ENCODE measurements around the gene HDAC7.
"Not testable (repeated sequence)": the region's sequence is repeated elsewhere in the genome, so short reads cannot be mapped to it uniquely, and the experiment has no call there.

Gene HDAC7

DNA sequence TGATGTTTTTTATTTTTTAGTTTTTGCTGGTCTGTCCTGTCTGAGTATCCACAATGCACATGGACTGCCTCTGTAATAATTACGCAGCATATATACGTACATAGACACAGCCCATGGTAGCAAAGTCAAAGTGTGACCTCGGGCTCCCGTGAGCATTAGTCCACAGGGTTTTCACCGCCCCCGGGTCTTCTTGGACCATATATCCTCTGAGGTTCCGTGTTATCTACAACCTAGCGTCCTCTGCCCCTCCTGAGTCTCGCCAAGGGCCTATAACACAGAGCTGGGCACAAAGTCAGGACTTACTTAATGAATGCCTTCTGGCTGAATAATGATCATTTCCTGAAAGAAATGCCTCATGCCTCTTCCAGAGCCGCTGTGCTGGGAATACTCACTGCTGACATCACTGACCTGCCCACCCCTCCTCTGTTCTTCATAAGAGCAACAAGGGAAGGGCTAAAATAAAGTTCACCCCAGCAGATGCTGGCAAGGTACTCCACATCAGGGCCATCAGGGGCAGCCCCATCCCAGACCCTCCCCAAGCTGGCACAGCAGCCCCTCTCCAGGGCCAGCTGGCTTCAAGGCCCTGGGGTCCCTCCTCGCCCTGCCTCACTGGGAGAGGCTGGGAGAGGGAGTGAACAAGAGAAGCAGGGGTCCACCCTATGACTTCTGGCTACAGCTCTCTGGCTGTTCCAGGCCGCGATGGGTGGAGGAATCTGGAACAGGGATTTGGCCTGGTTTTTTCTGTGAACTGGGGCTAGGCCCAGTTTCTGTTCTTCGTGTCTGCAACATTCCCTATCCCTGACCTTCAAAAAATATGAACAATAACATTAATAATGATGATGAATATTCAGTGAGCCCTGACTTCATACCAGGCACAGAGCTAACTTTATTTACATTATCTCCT, 7.9 kb downstream of the HDAC7 start:
- Histone ChIP-seq H3K4me1 (ENCODE audit: control insufficient read depth, insufficient read depth, low read length) (peaks cover 28% of the 10 kb centered on the region), H3K27ac (ENCODE audit: low read length) (no peak overlapping the region), H3K4me3 (ENCODE audit: low read length) (no peak overlapping the region), H3K36me3 (ENCODE audit: control insufficient read depth, insufficient read depth, low read length) (no peaks in the 10 kb centered on the region), H3K9me3 (ENCODE audit: control insufficient read depth, insufficient read depth, low read length) (no peaks in the 10 kb centered on the region), H3K27me3 (ENCODE audit: control insufficient read depth, insufficient read depth, low read length) (no peaks in the 10 kb centered on the region)
- WGBS (ENCODE audit: insufficient coverage, insufficient read length), result no CpG with 5 or more reads among the region's 14 CpGs
- DNase-seq (ENCODE audit: low read depth, low spot score), result no peak

DNA sequence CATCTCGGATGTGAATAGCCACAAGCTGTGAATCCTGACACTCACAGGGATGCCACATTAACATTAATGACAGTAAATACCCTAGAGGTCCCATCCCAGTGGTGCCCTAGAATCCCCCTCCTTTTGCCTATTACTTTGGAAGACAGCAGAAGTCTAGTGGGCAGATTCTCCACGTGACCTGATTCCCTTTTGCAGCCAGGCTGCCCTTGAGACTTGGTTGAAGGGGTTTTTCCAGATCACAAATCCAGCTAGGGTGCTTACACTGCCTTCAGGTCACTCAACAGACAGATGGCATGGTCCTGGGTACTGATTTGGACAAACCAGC, 8.7 kb downstream of the HDAC7 start:
- WGBS (ENCODE audit: insufficient coverage, insufficient read length), result no CpG with 5 or more reads among the region's 2 CpGs
- Histone ChIP-seq H3K4me1 (ENCODE audit: control insufficient read depth, insufficient read depth, low read length) (peaks cover 26% of the 10 kb centered on the region), H3K36me3 (ENCODE audit: control insufficient read depth, insufficient read depth, low read length) (no peaks in the 10 kb centered on the region), H3K9me3 (ENCODE audit: control insufficient read depth, insufficient read depth, low read length) (no peaks in the 10 kb centered on the region), H3K27ac (ENCODE audit: low read length) (no peak overlapping the region), H3K4me3 (ENCODE audit: low read length) (no peak overlapping the region), H3K27me3 (ENCODE audit: control insufficient read depth, insufficient read depth, low read length) (no peaks in the 10 kb centered on the region)
- no peak for DNase-seq (ENCODE audit: low read depth, low spot score)

DNA sequence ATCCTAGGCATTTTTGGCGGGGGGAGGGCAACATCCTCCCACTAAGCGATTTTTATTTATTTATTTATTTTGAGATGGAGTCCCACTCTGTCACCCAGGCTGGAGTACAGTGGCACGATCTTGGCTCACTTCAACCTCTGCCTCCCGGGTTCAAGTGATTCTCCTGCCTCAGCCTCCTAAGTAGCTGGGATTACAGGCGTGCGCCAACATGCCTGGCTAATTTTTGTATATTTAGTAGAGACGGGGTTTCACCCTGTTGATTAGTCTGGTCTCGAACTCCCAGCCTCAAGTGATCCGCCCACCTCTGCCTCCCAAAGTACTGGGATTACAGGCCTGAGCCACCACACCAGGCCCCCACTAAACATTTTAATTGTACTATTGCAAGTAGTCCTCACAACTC, 10.2 kb downstream of the HDAC7 start:
- H3K9me3 ChIP-seq (ENCODE audit: control insufficient read depth, insufficient read depth, low read length); H3K27me3 ChIP-seq (ENCODE audit: control insufficient read depth, insufficient read depth, low read length); H3K27ac ChIP-seq (ENCODE audit: low read length); H3K36me3 ChIP-seq (ENCODE audit: control insufficient read depth, insufficient read depth, low read length); H3K4me3 ChIP-seq (ENCODE audit: low read length); DNase-seq (ENCODE audit: low read depth, low spot score): not testable (repeated sequence)
- H3K4me1 ChIP-seq (ENCODE audit: control insufficient read depth, insufficient read depth, low read length), result peaks cover 24% of the 10 kb centered on the region
- no CpG with 5 or more reads among the region's 9 CpGs for WGBS (ENCODE audit: insufficient coverage, insufficient read length)

DNA sequence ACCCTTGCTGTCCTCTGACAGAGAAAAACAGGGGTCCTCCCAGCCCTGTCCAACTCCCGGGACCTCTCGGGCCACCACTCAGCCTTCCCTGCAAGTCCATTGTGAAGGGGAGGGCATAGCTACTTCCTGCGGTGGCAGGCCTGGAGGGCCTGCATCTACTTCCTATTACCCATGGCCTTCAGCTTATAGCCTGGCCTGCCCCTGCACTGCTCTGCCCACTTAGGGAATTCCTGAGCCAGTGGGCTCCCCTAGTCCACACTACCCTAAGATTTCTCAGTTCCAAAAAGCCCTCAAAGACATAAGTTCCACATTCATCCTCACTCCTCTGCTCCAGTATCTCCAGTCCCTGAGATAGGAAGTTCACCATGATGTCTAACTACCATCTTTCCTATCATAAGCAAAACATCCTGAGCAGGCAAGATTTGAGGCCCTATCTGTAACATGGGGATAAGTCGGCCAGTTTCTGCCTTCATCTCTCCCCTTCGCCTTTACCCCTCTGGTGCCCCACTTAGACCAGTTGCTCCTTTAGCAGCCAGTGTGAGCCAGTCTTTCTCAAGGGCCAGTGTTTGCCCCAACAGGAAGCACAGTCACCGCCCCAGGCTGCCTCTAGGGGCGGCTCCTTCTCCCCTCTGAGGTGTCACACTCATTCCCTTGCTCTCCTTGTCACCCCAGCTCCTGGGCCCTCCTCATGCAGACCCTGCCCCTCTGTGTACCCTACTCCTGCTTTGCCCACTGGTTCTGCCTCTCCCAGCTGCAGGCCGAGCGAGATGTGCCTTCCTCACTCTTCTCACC, 10.9 kb downstream of the HDAC7 start:
- Histone ChIP-seq H3K4me3 (ENCODE audit: low read length) (no peak overlapping the region), H3K36me3 (ENCODE audit: control insufficient read depth, insufficient read depth, low read length) (no peaks in the 10 kb centered on the region), H3K27me3 (ENCODE audit: control insufficient read depth, insufficient read depth, low read length) (no peaks in the 10 kb centered on the region), H3K9me3 (ENCODE audit: control insufficient read depth, insufficient read depth, low read length) (no peaks in the 10 kb centered on the region), H3K4me1 (ENCODE audit: control insufficient read depth, insufficient read depth, low read length) (peaks cover 19% of the 10 kb centered on the region), H3K27ac (ENCODE audit: low read length) (no peak overlapping the region)
- no peak for DNase-seq (ENCODE audit: low read depth, low spot score)
- WGBS (ENCODE audit: insufficient coverage, insufficient read length), result no CpG with 5 or more reads among the region's 9 CpGs

GRCh38 chr12:47808050-47808449, 11.7 kb downstream of the HDAC7 start:
- Histone ChIP-seq H3K4me1 (ENCODE audit: control insufficient read depth, insufficient read depth, low read length) (peaks cover 17% of the 10 kb centered on the region), H3K4me3 (ENCODE audit: low read length) (no peak overlapping the region), H3K36me3 (ENCODE audit: control insufficient read depth, insufficient read depth, low read length) (no peaks in the 10 kb centered on the region), H3K9me3 (ENCODE audit: control insufficient read depth, insufficient read depth, low read length) (no peaks in the 10 kb centered on the region), H3K27me3 (ENCODE audit: control insufficient read depth, insufficient read depth, low read length) (no peaks in the 10 kb centered on the region), H3K27ac (ENCODE audit: low read length) (no peak overlapping the region)
- WGBS (ENCODE audit: insufficient coverage, insufficient read length), result no CpG with 5 or more reads among the region's 9 CpGs
- no peak for DNase-seq (ENCODE audit: low read depth, low spot score)

DNA sequence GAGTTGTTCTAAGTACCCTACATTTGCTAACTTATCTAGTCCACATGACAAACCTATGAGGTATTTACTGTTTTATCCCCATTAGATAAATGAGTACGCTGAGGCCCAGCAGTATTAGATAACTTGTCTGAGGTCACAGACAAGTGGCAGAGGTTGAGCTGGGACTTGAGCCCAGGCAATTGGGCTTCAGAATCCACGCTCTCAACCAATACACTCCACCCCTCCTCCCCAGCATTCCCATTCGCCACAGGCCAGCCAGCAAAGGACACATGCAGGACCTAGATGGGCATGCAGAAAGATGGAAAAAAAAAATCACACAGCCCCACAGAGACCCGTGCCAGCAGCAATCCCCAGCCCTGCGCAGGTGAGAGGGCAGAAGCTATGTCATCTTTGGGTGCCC, 12.4 kb downstream of the HDAC7 start:
- H3K4me3 ChIP-seq (ENCODE audit: low read length), result no peak overlapping the region
- no peaks in the 10 kb centered on the region for H3K9me3 ChIP-seq (ENCODE audit: control insufficient read depth, insufficient read depth, low read length)
- H3K27me3 ChIP-seq (ENCODE audit: control insufficient read depth, insufficient read depth, low read length), result no peaks in the 10 kb centered on the region
- H3K36me3 ChIP-seq (ENCODE audit: control insufficient read depth, insufficient read depth, low read length), result no peaks in the 10 kb centered on the region
- WGBS (ENCODE audit: insufficient coverage, insufficient read length), result no CpG with 5 or more reads among the region's 5 CpGs
- H3K27ac ChIP-seq (ENCODE audit: low read length), result no peak overlapping the region
- peaks cover 15% of the 10 kb centered on the region for H3K4me1 ChIP-seq (ENCODE audit: control insufficient read depth, insufficient read depth, low read length)
- DNase-seq (ENCODE audit: low read depth, low spot score), result no peak

DNA sequence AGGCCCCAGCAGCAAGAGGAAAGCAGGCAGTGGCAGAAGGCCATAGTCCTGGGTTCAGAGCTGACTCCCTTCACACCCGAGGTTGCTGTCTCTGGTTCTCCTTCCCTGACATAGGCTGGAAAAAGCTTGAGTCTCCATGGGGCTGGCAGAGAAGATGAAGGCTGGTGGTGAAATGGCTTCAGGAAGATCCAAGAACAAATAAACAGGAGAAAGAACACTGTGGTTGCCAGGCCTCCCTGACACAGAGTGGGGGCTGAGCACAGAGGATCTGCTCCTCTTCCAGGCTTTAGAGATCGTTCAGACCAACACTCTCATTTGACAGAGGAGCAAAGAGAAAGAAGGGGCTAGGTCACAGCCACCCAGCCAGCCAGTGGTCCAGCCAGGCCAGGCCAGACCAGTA, 14.3 kb downstream of the HDAC7 start:
- Histone ChIP-seq H3K4me3 (ENCODE audit: low read length) (no peak overlapping the region), H3K36me3 (ENCODE audit: control insufficient read depth, insufficient read depth, low read length) (no peaks in the 10 kb centered on the region), H3K27me3 (ENCODE audit: control insufficient read depth, insufficient read depth, low read length) (no peaks in the 10 kb centered on the region), H3K4me1 (ENCODE audit: control insufficient read depth, insufficient read depth, low read length) (peaks cover 6% of the 10 kb centered on the region), H3K27ac (ENCODE audit: low read length) (no peak overlapping the region), H3K9me3 (ENCODE audit: control insufficient read depth, insufficient read depth, low read length) (no peaks in the 10 kb centered on the region)
- no peak for DNase-seq (ENCODE audit: low read depth, low spot score)
- WGBS (ENCODE audit: insufficient coverage, insufficient read length), result no CpG with 5 or more reads among the region's 2 CpGs

- Histone ChIP-seq H3K4me1 (ENCODE audit: control insufficient read depth, insufficient read depth, low read length) (peaks cover 3% of the 10 kb centered on the region), H3K9me3 (ENCODE audit: control insufficient read depth, insufficient read depth, low read length) (no peaks in the 10 kb centered on the region), H3K4me3 (ENCODE audit: low read length) (no peak overlapping the region), H3K27ac (ENCODE audit: low read length) (no peak overlapping the region), H3K36me3 (ENCODE audit: control insufficient read depth, insufficient read depth, low read length) (no peaks in the 10 kb centered on the region), H3K27me3 (ENCODE audit: control insufficient read depth, insufficient read depth, low read length) (no peaks in the 10 kb centered on the region)
- no CpG with 5 or more reads among the region's 8 CpGs for WGBS (ENCODE audit: insufficient coverage, insufficient read length)
- DNase-seq (ENCODE audit: low read depth, low spot score), result no peak
Observed at GRCh38 chr12:47804171-47804570, 15.5 kb downstream of the HDAC7 start.

DNA sequence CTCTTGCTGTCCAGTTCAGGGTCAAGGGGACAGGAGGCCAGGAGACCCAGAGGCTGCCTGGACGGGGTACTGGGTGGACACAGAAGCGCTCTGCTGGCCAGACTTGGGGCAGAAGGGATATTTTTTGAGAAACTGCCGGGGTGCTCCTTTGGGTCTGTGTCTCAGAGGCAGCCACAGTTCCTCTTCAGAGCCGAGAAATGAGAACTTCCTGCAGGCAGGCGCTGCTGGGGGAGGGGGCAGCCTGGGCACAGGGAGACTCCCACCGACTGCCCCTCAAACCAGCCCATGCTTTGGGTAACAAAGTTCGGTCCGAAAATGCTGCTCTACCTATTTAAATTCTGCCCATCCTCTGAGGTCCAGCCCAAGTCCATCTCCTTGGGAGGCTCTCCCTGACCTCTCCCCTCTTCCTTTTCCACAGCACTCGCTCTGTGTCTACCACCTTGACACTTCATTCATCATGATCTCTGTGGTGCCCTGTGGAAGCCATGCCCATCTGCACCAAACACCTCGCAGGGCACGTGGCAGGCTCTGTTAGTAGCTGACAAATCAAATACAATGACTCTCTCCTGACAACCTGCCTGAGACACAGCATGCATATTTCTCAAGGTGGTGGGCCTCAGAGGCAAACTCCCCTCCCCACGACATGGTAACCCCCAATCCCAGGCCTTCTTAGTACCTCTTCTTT, 16.4 kb downstream of the HDAC7 start:
- H3K27me3 ChIP-seq (ENCODE audit: control insufficient read depth, insufficient read depth, low read length), result no peaks in the 10 kb centered on the region
- no CpG with 5 or more reads among the region's 12 CpGs for WGBS (ENCODE audit: insufficient coverage, insufficient read length)
- DNase-seq (ENCODE audit: low read depth, low spot score), result no peak
- no peak overlapping the region for H3K27ac ChIP-seq (ENCODE audit: low read length)
- no peak overlapping the region for H3K4me3 ChIP-seq (ENCODE audit: low read length)
- no peaks in the 10 kb centered on the region; the same call in 1 of the 2 replicates for H3K36me3 ChIP-seq (ENCODE audit: control insufficient read depth, insufficient read depth, low read length)
- no peaks in the 10 kb centered on the region for H3K9me3 ChIP-seq (ENCODE audit: control insufficient read depth, insufficient read depth, low read length)
- H3K4me1 ChIP-seq (ENCODE audit: control insufficient read depth, insufficient read depth, low read length), result 0 out of 2 replicates have a peak, but pooled peaks cover 2% of the 10 kb centered on the region

DNA sequence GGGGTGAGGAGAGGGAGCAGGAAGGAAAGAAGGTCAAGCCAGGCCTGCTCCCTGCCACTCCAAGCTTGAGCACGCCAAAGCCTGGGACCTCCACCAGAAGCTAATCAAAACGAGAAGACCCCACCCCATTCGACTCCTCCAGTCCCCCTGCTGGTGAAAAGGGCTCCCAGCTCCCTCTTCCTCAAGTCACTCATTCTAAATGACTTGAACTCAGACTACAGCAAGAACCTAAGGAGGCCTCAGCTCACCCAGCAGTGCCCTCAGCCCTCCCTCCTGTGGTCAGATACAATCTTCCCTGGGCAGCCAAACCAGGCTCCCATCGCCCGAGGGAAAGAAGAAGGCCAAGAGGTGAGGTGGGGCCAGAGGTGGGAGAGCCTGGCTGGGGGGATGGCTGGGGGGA, 17.4 kb downstream of the HDAC7 start:
- no CpG with 5 or more reads among the region's 5 CpGs for WGBS (ENCODE audit: insufficient coverage, insufficient read length)
- peaks cover 1% of the 10 kb centered on the region; the same call in 1 of the 2 replicates for H3K36me3 ChIP-seq (ENCODE audit: control insufficient read depth, insufficient read depth, low read length)
- H3K27ac ChIP-seq (ENCODE audit: low read length), result no peak overlapping the region
- H3K27me3 ChIP-seq (ENCODE audit: control insufficient read depth, insufficient read depth, low read length), result no peaks in the 10 kb centered on the region
- no peaks in the 10 kb centered on the region for H3K9me3 ChIP-seq (ENCODE audit: control insufficient read depth, insufficient read depth, low read length)
- no peak for DNase-seq (ENCODE audit: low read depth, low spot score)
- H3K4me3 ChIP-seq (ENCODE audit: low read length), result no peak overlapping the region
- H3K4me1 ChIP-seq (ENCODE audit: control insufficient read depth, insufficient read depth, low read length), result 0 out of 2 replicates have a peak, but pooled peaks cover 3% of the 10 kb centered on the region
